HepG2 (cell line): ENCODE data around the gene PDCD5. TPM values are rescaled to one million over a fixed set of nuclear protein-coding genes. Genes with fewer than 3 reads are reported as not detected.

ENCODE experiments used
- CTCF ChIP-seq: sonication (generic); formaldehyde crosslinking; IDR thresholded peaks from 2 replicates; pipeline ENCODE4 v1.5.0; 2020; ENCODE audit warnings: mild to moderate bottlenecking, missing genetic modification reagents, moderate library complexity
- EP300 ChIP-seq, 3 experiments: sonication (generic) in 1 of 3; formaldehyde crosslinking in 1 of 3; IDR thresholded peaks; 2 replicates each; pipeline versions ENCODE4 v1.5.1 to v1.6.1; 2011 to 2020; ENCODE audit warnings: low read depth in 2 of 3, low read length in 2 of 3, borderline replicate concordance in 1 of 3, improper control_type of control experiment in 1 of 3, mild to moderate bottlenecking in 1 of 3, missing genetic modification reagents in 1 of 3, moderate library complexity in 1 of 3
- GPBP1L1 ChIP-seq: sonication (generic); formaldehyde crosslinking; IDR thresholded peaks from 2 replicates; pipeline ENCODE4 v1.5.0; 2020; ENCODE audit warnings: mild to moderate bottlenecking, missing genetic modification reagents
- MAFG ChIP-seq: sonication (generic); formaldehyde crosslinking; IDR thresholded peaks from 2 replicates; pipeline ENCODE4 v1.5.1; 2020; ENCODE audit warnings: mild to moderate bottlenecking, missing genetic modification reagents
- NPAS2 ChIP-seq: sonication (generic); formaldehyde crosslinking; IDR thresholded peaks from 2 replicates; pipeline ENCODE4 v1.8.0; 2022; ENCODE audit warnings: mild to moderate bottlenecking, missing genetic modification reagents, borderline replicate concordance
- ONECUT2 ChIP-seq: sonication (generic); formaldehyde crosslinking; IDR thresholded peaks from 2 replicates; pipeline ENCODE4 v1.4.0; 2020; ENCODE audit warnings: missing genetic modification reagents
- RARA ChIP-seq: IDR thresholded peaks from 2 replicates; pipeline ENCODE4 v1.6.1; 2016; ENCODE audit warnings: missing genetic modification reagents, missing compliant biosample characterization
- SATB2 ChIP-seq: sonication (generic); formaldehyde crosslinking; IDR thresholded peaks from 2 replicates; pipeline ENCODE4 v1.5.0; 2020; ENCODE audit warnings: missing genetic modification reagents
- SOX13 ChIP-seq, 3 experiments: fragments of 450-650 bp in 1 of 3; sonication (generic) in 1 of 3; formaldehyde crosslinking in 1 of 3; IDR thresholded peaks in 2 of 3; conservative IDR thresholded peaks in 1 of 3; 2 replicates each; pipeline versions ENCODE4 v1.5.0 to v1.6.1; 2016 to 2020; ENCODE audit warnings: antibody characterized with exemption in 1 of 3, mild to moderate bottlenecking in 1 of 3, missing compliant biosample characterization in 1 of 3, missing genetic modification reagents in 1 of 3, moderate library complexity in 1 of 3
- TMF1 ChIP-seq: sonication (generic); formaldehyde crosslinking; IDR thresholded peaks from 2 replicates; pipeline ENCODE4 v1.8.1; 2022; ENCODE audit warnings: low read depth, missing genetic modification reagents
- TOPORS ChIP-seq: sonication (generic); formaldehyde crosslinking; IDR thresholded peaks from 2 replicates; pipeline ENCODE4 v1.8.0; 2023; ENCODE audit warnings: mild to moderate bottlenecking, missing genetic modification reagents
- ZFP1 ChIP-seq: IDR thresholded peaks from 2 replicates; pipeline ENCODE4 v1.6.1; 2016
- ZHX2 ChIP-seq, 2 experiments: sonication (generic) in 1 of 2; formaldehyde crosslinking in 1 of 2; IDR thresholded peaks; 2 replicates each; pipeline versions ENCODE4 v1.6.1 to v1.9.0; 2014 to 2022; ENCODE audit warnings: antibody characterized with exemption in 1 of 2, borderline replicate concordance in 1 of 2, inconsistent platforms in 1 of 2, low read depth in 1 of 2, missing genetic modification reagents in 1 of 2
- ZNF280B ChIP-seq: sonication (generic); formaldehyde crosslinking; IDR thresholded peaks from 2 replicates; pipeline ENCODE4 v1.5.0; 2020; ENCODE audit warnings: missing genetic modification reagents, mild to moderate bottlenecking, borderline replicate concordance
- ZNF296 ChIP-seq: sonication (generic); formaldehyde crosslinking; conservative IDR thresholded peaks from 2 replicates; pipeline ENCODE4 v1.5.0; 2020; ENCODE audit warnings: mild to moderate bottlenecking, missing genetic modification reagents
- ZNF749 ChIP-seq: sonication (generic); formaldehyde crosslinking; IDR thresholded peaks from 2 replicates; pipeline ENCODE4 v1.8.0; 2022; ENCODE audit warnings: mild to moderate bottlenecking, missing genetic modification reagents, moderate library complexity, borderline replicate concordance
- polyA plus RNA-seq, 8 experiments: library from polyadenylated mRNA; depleted of rRNA in 3 of 8; stranded (reverse) in 7 of 8; unstranded in 1 of 8; fragments of >200 nt; fragmentation: Illumina TruSeq in 4 of 8; extraction: Trizol in 4 of 8; gene quantifications; 2 replicates each; pipeline versions ENCODE4 v1.2.1 to v1.2.3, GENCODE V29; 2011 to 2016; ENCODE audit warnings: low read depth in 4 of 8, missing spikeins in 1 of 8, mixed read lengths in 1 of 8; ENCODE audit not compliant: insufficient read depth in 1 of 8
- total RNA-seq, 5 experiments: library from RNA; depleted of rRNA; stranded (reverse); fragments of >200 nt; fragmentation: Illumina TruSeq; extraction: Trizol; gene quantifications; 2 replicates each; pipeline ENCODE4 v1.2.3, GENCODE V29; 2016; ENCODE audit warnings: low read depth in 1 of 5

The PDCD5 gene
- total and polyA plus RNA-seq, 2 of the 13 experiments (the other 11 are each of a cell fraction or from before 2014, with no cell fraction given): 56.3 to 332 TPM

- TF ChIP-seq ONECUT2 (CRISPR knock-in tag): no peak
- TF ChIP-seq TOPORS (CRISPR knock-in tag): no peak
- TF ChIP-seq SATB2: no peak
- TF ChIP-seq ZNF296 (CRISPR knock-in tag): no peak
- no peak for TF ChIP-seq RARA (CRISPR knock-in tag)
- TF ChIP-seq ZFP1: no peak
- no peak for TF ChIP-seq NPAS2 (CRISPR knock-in tag)
- no peak for TF ChIP-seq GPBP1L1
- TF ChIP-seq ZNF280B (CRISPR knock-in tag): no peak
- TF ChIP-seq ZNF749: no peak
- TF ChIP-seq EP300 (IDR thresholded peaks at IDR 0.05; ENCODE audit: low read depth in 2 of 2, low read length in 2 of 2): no peak
- TF ChIP-seq EP300 (CRISPR knock-in tag; IDR thresholded peaks at IDR 0.05; ENCODE audit: borderline replicate concordance): no peak
- TF ChIP-seq CTCF (CRISPR knock-in tag): peak; percentile 82
- no peak for TF ChIP-seq TMF1 (CRISPR knock-in tag)
- no peak for TF ChIP-seq SOX13 (IDR thresholded peaks at IDR 0.05)
- peak in 1 of 2 experiments; percentile 51; a peak in 1 of 4 replicates for TF ChIP-seq SOX13 (CRISPR knock-in tag; conservative IDR thresholded peaks at IDR 0.05 in 1 of 2, IDR thresholded peaks at IDR 0.05 in 1 of 2)
- TF ChIP-seq MAFG: no peak
- no peak for TF ChIP-seq ZHX2 (IDR thresholded peaks at IDR 0.05; ENCODE audit: low read depth)
- TF ChIP-seq ZHX2 (CRISPR knock-in tag; IDR thresholded peaks at IDR 0.05; ENCODE audit: borderline replicate concordance): no peak
Observed at GRCh38 chr19:32570081-32570785, 10.8 kb upstream of the PDCD5 start (continued).
